Neural cell (in vitro differentiated cells): ENCODE measurements around the gene SOCS4. TPM values are rescaled to one million over a fixed set of nuclear protein-coding genes. Genes with fewer than 3 reads are reported as not detected.

Experiments used
- H2AFZ ChIP-seq: fragments of 200-600, 300-800 bp; sonication (generic), shearing (Covaris generic); 2 replicates; pipeline ENCODE4 v1.6.0; 2014; ENCODE audit warnings: low read depth, mild to moderate bottlenecking, antibody characterized with exemption, low read length, moderate library complexity
- H3F3A ChIP-seq: fragments of 200-600 bp; shearing (Covaris generic); 2 replicates; pipeline ENCODE4 v1.6.1; 2016; ENCODE audit warnings: mild to moderate bottlenecking, moderate library complexity, mixed read lengths, antibody characterized with exemption, low read length; ENCODE audit not compliant: insufficient read depth, poor library complexity, severe bottlenecking
- H3K27ac ChIP-seq: fragments of 200-600, 300-800 bp; sonication (generic), shearing (Covaris generic); 2 replicates; pipeline ENCODE4 v1.5.1; 2014; ENCODE audit warnings: mild to moderate bottlenecking, low read length, moderate library complexity
- H3K27me3 ChIP-seq: fragments of 300-800, 200-600 bp; sonication (generic), shearing (Covaris generic); 2 replicates; pipeline ENCODE4 v1.6.0; 2014; ENCODE audit warnings: mild to moderate bottlenecking, low read depth, low read length, moderate library complexity; ENCODE audit not compliant: insufficient read depth
- H3K36me3 ChIP-seq: fragments of 300-800, 200-600 bp; sonication (generic), shearing (Covaris generic); 2 replicates; pipeline ENCODE4 v1.5.1; 2014; ENCODE audit warnings: mild to moderate bottlenecking, antibody characterized with exemption, low read length, moderate library complexity; ENCODE audit not compliant: insufficient read depth
- H3K4me2 ChIP-seq: fragments of 300-800, 200-600 bp; sonication (generic), shearing (Covaris generic); 2 replicates; pipeline ENCODE4 v1.6.0; 2014; ENCODE audit warnings: mild to moderate bottlenecking, low read length
- H3K4me3 ChIP-seq: fragments of 300-800, 200-600 bp; sonication (generic), shearing (Covaris generic); 2 replicates; pipeline ENCODE4 v1.5.1; 2014; ENCODE audit warnings: mild to moderate bottlenecking, low read length, moderate library complexity
- H3K79me2 ChIP-seq: fragments of 200-600 bp; shearing (Covaris generic); replicated peaks from 2 replicates; pipeline ENCODE4 v1.6.0; 2014; ENCODE audit warnings: mild to moderate bottlenecking, low read length, moderate library complexity; ENCODE audit not compliant: insufficient read depth
- H3K9ac ChIP-seq: fragments of 300-800, 200-600 bp; sonication (generic), shearing (Covaris generic); 2 replicates; pipeline ENCODE4 v1.6.1; 2016; ENCODE audit warnings: mild to moderate bottlenecking, low read length, mixed read lengths
- H3K9me2 ChIP-seq: fragments of 200-600 bp; shearing (Covaris generic); 2 replicates; pipeline ENCODE4 v1.6.1; 2016; ENCODE audit warnings: mild to moderate bottlenecking, low read length, mixed read lengths; ENCODE audit not compliant: insufficient read depth
- H3K9me3 ChIP-seq: fragments of 200-600, 300-800 bp; sonication (generic), shearing (Covaris generic); 2 replicates; pipeline ENCODE4 v1.6.1; 2016; ENCODE audit warnings: mild to moderate bottlenecking, mixed run types, low read length, moderate library complexity, mixed read lengths
- H4K20me1 ChIP-seq: fragments of 200-600 bp; shearing (Covaris generic); 2 replicates; pipeline ENCODE4 v1.6.1; 2016; ENCODE audit warnings: mild to moderate bottlenecking, mixed run types; ENCODE audit not compliant: insufficient read depth
- EP300 ChIP-seq: fragments of 450-650 bp; conservative IDR thresholded peaks from 2 replicates; pipeline ENCODE4 v1.6.1; 2014; ENCODE audit warnings: antibody characterized with exemption, mild to moderate bottlenecking, moderate library complexity; ENCODE audit not compliant: poor library complexity, severe bottlenecking
- EZH2 ChIP-seq: fragments of 200-600, 300-800 bp; shearing (Covaris generic), sonication (generic); IDR thresholded peaks from 2 replicates; pipeline ENCODE4 v1.6.1; 2014; ENCODE audit warnings: antibody characterized with exemption, low read length, borderline replicate concordance, mild to moderate bottlenecking; ENCODE audit not compliant: insufficient read depth, poor library complexity, severe bottlenecking
- MXI1 ChIP-seq: fragments of 450-650 bp; conservative IDR thresholded peaks from 2 replicates; pipeline ENCODE4 v1.6.1; 2014; ENCODE audit warnings: antibody characterized with exemption, mild to moderate bottlenecking; ENCODE audit not compliant: poor library complexity, severe bottlenecking
- POLR2AphosphoS5 ChIP-seq: IDR thresholded peaks from 2 replicates; pipeline ENCODE4 v1.6.1; 2012
- RAD21 ChIP-seq: fragments of 450-650 bp; conservative IDR thresholded peaks from 2 replicates; pipeline ENCODE4 v1.6.1; 2014; ENCODE audit warnings: antibody characterized with exemption, mild to moderate bottlenecking, moderate library complexity
- SMC3 ChIP-seq: fragments of 450-650 bp; conservative IDR thresholded peaks from 2 replicates; pipeline ENCODE4 v1.6.1; 2014; ENCODE audit warnings: antibody characterized with exemption, mild to moderate bottlenecking, moderate library complexity; ENCODE audit not compliant: poor library complexity
- TAF1 ChIP-seq: IDR thresholded peaks from 2 replicates; pipeline ENCODE4 v1.6.1; 2012; ENCODE audit warnings: low read depth
- polyA plus RNA-seq: library from polyadenylated mRNA; depleted of rRNA; stranded (reverse); fragments of >200 nt; gene quantifications from 2 replicates; pipeline ENCODE4 v1.2.3, GENCODE V29; 2014
- TF ChIP-seq, protein P1 (sequence below): IDR thresholded peaks from 2 replicates; pipeline ENCODE4 v1.6.1; 2012; ENCODE audit warnings: borderline replicate concordance
- TF ChIP-seq, protein P2 (sequence below): fragments of 450-650 bp; IDR thresholded peaks from 2 replicates; pipeline ENCODE4 v1.5.1; 2014; ENCODE audit warnings: antibody characterized with exemption, mild to moderate bottlenecking, moderate library complexity; ENCODE audit not compliant: poor library complexity, severe bottlenecking

SOCS4 gene
- polyA plus RNA-seq, 1 donor from 2014 or later: 27.3 TPM

DNA sequence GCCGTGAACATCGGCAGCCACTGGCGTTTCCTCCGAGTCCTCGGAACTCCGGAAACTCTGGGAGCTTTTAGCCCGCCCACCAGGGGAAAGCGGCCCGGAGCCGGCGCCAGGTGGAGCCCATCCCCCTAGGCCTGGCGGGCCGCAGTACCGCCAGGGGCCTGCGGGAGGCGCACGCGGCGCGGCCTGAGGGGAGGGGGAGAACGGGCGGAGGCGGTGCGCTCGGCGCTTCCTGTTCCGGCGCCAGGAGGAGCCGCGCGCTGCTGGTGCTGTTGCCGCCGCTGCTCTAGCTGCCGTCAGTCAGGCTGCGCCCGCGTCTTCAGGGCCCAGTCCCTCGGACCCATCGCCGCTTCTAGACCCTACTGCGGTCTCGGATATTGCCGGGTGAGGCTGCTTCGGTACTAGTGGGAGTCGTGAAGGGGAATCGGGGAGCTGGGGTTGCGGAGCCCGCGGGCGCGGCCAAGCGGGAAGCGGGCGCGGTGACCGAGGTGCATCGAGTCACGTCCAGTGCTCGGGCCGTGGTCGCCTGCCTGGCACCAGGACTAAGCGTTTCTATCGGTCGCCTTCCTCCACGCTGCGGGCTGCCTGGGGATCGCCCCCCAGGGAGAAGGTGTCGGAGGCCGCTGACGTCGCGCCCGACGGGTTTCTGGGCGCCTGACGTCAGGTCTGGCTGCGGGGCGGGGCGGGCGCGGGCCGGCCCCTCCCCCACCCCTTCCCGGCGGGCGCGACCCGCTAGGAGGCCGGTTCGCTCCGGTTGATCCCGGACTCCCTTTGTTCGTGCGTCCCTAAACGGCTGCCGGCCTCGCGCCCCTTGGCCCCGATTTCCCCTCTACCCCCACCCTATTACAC is 24.6 kb downstream of the SOCS4 start, which contains the start of gene MAPK1IP1L:
TSS of gene MAPK1IP1L (plus strand) at position 225 of the 846 bp plus-strand sequence. CDS start 10,037 bp downstream, outside the sequence.
- Histone ChIP-seq H2AFZ (peak within 1 kb of the TSS; percentile 100), H3K4me2 (peak within 1 kb of the TSS; percentile 82), H3K4me3 (peak within 1 kb of the TSS; percentile 93), H3K9me2 (no peaks in the 10 kb centered on the region), H3K27me3 (no peaks in the 10 kb centered on the region), H3K9me3 (no peaks in the 10 kb centered on the region), H3K9ac (peak within 1 kb of the TSS; percentile 100), H3K27ac (peak within 1 kb of the TSS; percentile 100), H3K36me3 (peaks cover 7% of the 10 kb centered on the region), H3K79me2 (peaks cover 41% of the 10 kb centered on the region), H3F3A (peaks cover 11% of the 10 kb centered on the region), H4K20me1 (no peaks in the 10 kb centered on the region)
- TF ChIP-seq EZH2 (no peak), POLR2AphosphoS5 (peak; percentile 100), RAD21 (peak; percentile 74), EP300 (peak; percentile 88), SMC3 (peak; percentile 83), TAF1 (peak; percentile 80), MXI1 (peak; percentile 87)
- TF ChIP-seq, protein P1, sequence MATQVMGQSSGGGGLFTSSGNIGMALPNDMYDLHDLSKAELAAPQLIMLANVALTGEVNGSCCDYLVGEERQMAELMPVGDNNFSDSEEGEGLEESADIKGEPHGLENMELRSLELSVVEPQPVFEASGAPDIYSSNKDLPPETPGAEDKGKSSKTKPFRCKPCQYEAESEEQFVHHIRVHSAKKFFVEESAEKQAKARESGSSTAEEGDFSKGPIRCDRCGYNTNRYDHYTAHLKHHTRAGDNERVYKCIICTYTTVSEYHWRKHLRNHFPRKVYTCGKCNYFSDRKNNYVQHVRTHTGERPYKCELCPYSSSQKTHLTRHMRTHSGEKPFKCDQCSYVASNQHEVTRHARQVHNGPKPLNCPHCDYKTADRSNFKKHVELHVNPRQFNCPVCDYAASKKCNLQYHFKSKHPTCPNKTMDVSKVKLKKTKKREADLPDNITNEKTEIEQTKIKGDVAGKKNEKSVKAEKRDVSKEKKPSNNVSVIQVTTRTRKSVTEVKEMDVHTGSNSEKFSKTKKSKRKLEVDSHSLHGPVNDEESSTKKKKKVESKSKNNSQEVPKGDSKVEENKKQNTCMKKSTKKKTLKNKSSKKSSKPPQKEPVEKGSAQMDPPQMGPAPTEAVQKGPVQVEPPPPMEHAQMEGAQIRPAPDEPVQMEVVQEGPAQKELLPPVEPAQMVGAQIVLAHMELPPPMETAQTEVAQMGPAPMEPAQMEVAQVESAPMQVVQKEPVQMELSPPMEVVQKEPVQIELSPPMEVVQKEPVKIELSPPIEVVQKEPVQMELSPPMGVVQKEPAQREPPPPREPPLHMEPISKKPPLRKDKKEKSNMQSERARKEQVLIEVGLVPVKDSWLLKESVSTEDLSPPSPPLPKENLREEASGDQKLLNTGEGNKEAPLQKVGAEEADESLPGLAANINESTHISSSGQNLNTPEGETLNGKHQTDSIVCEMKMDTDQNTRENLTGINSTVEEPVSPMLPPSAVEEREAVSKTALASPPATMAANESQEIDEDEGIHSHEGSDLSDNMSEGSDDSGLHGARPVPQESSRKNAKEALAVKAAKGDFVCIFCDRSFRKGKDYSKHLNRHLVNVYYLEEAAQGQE: peak; percentile 64
- TF ChIP-seq, protein P2, sequence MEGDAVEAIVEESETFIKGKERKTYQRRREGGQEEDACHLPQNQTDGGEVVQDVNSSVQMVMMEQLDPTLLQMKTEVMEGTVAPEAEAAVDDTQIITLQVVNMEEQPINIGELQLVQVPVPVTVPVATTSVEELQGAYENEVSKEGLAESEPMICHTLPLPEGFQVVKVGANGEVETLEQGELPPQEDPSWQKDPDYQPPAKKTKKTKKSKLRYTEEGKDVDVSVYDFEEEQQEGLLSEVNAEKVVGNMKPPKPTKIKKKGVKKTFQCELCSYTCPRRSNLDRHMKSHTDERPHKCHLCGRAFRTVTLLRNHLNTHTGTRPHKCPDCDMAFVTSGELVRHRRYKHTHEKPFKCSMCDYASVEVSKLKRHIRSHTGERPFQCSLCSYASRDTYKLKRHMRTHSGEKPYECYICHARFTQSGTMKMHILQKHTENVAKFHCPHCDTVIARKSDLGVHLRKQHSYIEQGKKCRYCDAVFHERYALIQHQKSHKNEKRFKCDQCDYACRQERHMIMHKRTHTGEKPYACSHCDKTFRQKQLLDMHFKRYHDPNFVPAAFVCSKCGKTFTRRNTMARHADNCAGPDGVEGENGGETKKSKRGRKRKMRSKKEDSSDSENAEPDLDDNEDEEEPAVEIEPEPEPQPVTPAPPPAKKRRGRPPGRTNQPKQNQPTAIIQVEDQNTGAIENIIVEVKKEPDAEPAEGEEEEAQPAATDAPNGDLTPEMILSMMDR: peak; percentile 100

DNA sequence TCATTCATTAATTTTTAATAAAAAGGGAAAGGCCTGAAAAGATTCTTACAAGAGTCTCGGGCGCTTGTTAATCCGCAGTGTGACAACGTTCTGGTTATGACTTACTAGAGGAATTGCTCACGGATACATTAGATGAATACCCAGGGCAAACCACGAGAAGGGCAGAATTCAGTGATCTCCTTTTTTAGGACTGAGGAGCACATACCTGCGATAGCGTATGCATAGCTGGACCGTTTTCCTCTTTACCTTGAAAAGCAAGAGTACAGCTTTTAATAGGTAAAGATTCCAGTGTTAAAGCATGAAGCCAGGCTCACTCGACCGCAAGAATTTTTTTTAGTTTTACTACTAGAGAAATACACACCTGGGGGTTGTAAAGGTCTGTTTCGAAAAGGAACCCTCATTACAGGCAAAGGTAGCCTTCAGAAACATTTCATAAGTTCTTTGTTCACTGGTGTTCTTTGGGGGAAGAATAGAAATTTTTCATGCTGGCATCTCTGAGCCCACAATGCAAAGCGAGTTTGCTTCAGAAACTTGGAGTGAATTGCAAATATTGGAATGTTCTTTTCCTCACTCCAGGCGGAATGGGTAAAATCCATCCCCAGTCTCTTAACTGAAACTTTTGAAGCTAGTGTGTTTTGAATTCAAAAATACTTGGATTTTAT is 25.4 kb downstream of the SOCS4 start:
- H3K27me3 ChIP-seq: no peaks in the 10 kb centered on the region
- H3K27ac ChIP-seq: peak overlapping the region; percentile 100
- peaks cover 48% of the 10 kb centered on the region for H3K79me2 ChIP-seq
- H3K9me2 ChIP-seq: no peaks in the 10 kb centered on the region
- TF ChIP-seq EZH2 (no peak), MXI1 (no peak), POLR2AphosphoS5 (no peak), SMC3 (no peak), RAD21 (no peak), EP300 (no peak)
- H3K36me3 ChIP-seq: peaks cover 7% of the 10 kb centered on the region
- H3F3A ChIP-seq: peaks cover 11% of the 10 kb centered on the region
- peak overlapping the region; percentile 100 for H3K9ac ChIP-seq
- no peaks in the 10 kb centered on the region for H3K9me3 ChIP-seq
- peak overlapping the region; percentile 92 for H2AFZ ChIP-seq
- no peaks in the 10 kb centered on the region for H4K20me1 ChIP-seq
- H3K4me3 ChIP-seq: peak overlapping the region; percentile 93
- peak overlapping the region; percentile 82 for H3K4me2 ChIP-seq
